Stimulated activated CD4-positive, alpha-beta T cell treated with anti-CD3 and anti-CD28 coated beads, Interleukin-12 subunit alpha, Interleukin-12 subunit beta, amount 100 ng/mL, for 24 hours (primary cell): ENCODE results near the gene KITLG.
"Not testable (repeated sequence)": the region's sequence is repeated elsewhere in the genome, so short reads cannot be mapped to it uniquely, and the experiment has no call there.

Experiments
- DNase-seq, 2 experiments: peaks; one replicate each; pipeline ENCODE4 v3.0.0-alpha.2; 2020; ENCODE audit warnings: low read depth in 2 of 2

KITLG gene

GRCh38 chr12:88544991-88545980, 35.0 kb downstream of the KITLG start:
- DNase-seq = no peak

- no peak for DNase-seq
These were observed 40.4 kb downstream of the KITLG start for GRCh38 chr12:88539893-88540292.

DNA sequence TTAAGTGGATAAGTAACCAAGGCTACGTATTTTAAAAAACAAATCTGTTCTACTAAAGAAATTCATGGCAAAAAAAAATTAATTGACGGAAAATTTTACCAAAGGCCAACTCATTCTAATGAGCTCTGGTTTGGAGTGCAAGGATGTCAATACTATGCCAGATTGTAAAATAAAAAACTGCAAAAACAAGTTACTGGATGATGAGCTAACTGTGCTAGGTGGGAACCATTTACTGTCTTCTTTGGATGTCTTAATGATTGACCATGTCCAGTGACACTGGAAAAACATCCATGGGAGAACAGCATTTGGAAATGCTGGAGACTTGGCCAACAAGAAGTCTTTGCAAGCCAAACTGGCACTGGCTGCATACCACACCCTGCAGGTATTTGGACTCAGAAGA, 41.6 kb downstream of the KITLG start:
- no peak for DNase-seq

DNA sequence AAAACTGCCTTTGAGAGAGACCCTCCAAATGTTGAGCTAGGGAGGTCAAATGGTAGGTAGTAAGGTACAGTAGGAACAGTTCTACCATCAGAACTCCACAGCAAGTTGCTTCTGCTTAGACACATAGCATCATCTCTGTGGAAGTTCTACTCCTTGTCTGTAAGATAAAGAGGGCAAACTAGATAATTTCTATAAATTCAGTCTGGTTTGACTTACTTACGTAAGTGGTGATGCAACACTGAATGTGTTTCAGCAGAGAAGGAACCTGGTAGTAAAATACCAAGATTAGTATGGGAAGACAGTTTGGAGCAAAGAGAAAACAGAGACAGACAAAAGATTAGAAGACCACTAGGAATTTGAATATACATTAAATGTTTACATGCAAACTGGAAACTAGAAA, 42.0 kb downstream of the KITLG start:
- no peak for DNase-seq

GRCh38 chr12:88530868-88531267, 49.4 kb downstream of the KITLG start:
- no peak for DNase-seq

DNA sequence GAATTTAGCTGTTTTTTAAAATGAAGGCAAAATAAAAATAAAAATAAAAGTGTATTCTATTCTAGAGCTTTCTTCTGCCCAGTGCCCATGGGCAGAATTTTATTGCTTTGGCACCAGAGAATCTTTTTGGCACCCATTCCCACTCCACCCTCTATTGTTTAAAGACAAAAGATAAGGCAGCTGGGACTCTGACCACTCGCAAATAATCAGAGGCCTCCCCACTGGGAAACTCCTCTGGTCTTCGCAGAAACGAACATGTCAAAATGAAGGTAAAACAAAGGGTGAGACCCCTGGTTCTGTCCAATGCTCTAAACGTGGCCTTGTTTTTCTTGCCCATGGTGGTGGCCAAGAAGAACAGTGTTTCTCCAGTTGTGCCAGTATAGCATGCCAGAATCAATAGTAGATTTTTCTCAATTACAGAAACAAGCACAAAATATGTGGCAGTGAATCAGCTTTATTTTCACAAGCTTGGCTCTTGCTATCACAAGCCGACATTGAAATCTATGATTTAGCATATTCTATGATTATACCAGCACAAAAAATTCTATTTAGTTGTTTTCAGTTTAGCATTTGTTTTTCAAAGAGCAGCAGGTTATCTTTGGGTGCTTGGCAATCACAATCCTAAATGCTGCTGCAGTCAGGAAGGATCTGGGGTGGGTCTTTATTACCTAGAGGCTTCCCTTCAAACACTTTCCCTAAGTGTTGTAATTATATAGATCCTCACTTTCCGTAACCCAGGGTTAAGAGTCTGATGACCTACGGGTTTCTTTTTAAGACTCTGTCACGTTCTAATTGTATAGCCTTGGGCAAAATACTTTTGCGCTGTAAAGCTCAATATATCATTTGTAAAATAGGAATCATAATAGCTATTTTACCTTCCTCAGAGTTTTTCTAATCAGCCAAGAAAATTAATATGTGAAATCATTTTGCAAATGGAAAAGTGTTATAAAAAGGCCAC, 50.5 kb downstream of the KITLG start:
- no peak for DNase-seq

DNA sequence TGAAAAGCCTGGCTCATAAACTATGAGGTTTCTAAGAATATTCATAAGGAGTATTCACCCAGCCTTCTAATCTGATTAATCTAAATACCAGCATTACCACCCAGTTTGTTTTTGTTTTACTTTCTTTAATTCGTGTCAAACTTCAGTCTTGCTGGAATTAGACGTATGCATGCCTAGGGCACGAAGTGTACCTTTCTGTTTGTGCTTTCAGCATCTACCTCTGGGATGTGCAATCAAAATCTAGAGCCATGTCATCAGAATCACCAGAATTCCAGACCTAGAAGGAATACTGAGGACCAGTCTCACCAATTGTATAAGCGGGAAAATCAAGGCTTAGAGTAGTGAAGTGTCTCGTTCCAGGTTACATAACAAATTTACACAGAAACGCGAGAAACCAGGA, 57.3 kb downstream of the KITLG start:
- DNase-seq = no peak

DNA sequence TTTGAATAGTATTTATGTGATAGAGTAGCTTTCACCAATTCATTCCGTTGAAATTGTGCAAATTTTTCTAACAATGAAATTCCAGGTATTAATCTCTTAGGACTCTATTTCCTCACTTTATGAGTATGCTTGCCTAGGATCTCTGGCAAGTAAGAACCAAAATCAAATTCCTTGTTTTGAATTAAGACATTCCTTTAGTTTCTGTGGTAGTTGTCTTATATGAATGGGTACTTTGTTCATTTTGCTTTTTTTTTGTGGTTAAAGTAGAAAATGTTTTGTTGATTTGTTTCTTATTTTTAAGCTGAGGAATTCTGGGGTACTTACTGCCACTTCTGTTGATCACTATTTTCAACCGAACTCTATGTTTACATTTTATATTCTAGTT, 59.8 kb downstream of the KITLG start:
- no peak for DNase-seq

DNA sequence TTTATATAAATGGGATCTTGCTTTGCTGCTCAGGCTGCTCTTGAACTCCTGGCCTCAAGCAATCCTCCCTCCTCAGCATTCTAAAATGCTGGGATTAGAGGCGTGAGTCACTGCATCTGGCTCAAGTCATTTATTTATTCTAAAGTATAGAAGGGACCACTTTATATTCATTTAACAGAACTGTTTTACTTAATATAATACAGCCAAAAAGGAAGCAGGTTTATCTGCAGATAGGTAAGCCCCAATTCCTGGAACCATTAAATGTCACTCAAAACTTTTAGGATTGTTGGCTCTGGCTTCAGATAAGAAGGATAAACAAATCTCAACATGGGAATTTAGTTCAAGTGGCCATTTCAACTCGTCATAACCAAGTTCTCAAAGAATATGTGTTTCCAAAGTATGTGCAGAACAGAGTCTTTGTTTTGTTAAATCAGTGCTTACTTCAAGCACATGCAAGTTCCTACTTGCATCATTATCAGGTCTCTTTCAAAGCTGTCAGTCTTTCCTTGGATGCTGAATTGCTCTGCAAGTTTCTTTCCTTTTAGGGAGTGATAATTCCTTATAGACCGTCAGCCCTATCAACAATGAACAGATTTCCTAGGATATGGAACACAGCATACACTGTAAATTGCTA, 60.4 kb downstream of the KITLG start:
- no peak for DNase-seq

- no peak for DNase-seq
These were observed 61.3 kb downstream of the KITLG start for GRCh38 chr12:88518863-88519403.

DNA sequence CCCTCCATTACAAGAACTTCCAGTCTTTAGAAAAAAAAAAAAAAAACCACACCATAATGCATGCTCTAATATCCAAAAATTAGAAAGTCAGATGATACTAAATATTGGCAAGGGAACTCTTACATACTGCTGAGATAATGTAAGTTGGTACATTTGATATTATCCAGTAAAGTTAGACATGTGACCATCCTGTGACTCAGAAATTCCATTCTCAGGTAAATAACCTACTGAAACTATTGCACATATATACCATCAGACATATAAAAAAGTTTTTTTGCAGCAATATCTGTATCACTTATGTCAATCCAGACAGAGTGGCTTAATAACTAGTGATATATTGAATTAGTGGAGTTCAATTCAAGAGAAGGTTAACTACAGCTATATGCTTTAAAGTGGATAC, 63.5 kb downstream of the KITLG start:
- DNase-seq = no peak

GRCh38 chr12:88510843-88511242, 69.4 kb downstream of the KITLG start:
- DNase-seq = no peak

DNA sequence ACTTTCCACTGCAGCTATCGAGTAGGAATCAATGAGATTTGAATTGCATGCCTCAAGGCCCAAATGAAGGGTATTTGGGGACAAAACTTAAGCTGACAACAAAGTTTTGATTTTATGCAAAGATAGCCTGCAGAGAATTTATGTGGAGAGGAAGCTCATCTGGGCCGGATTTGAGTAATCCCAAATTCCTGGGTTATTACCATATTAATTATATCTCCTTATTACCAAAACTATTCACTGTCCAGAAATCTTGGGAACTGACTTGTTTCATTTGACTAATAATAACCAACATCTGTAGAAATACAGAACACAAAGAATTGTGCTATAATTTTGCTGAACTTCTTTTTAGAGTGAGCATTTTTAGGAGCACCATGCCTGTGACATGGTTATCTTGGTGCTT, 70.4 kb downstream of the KITLG start:
- DNase-seq = no peak

DNA sequence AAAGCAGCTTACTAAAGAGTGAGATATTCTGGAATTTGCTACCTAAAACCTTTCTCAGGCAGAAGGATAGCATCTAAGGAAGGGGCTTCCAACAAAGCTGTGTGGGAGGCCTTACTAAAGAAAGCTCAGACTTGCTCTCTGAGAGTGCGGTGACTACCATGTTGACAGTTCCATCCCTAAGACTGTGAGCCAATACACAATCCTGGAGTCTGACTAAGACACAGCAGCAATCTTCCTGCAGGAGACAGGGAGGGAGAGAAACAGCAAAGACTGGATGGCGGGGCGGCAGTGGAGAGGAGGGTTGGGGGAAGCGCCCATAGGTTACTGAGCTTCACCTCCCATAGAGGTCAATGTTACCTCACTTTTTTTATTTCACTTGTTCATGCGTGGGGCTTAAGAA, 70.9 kb downstream of the KITLG start:
- no peak for DNase-seq

DNA sequence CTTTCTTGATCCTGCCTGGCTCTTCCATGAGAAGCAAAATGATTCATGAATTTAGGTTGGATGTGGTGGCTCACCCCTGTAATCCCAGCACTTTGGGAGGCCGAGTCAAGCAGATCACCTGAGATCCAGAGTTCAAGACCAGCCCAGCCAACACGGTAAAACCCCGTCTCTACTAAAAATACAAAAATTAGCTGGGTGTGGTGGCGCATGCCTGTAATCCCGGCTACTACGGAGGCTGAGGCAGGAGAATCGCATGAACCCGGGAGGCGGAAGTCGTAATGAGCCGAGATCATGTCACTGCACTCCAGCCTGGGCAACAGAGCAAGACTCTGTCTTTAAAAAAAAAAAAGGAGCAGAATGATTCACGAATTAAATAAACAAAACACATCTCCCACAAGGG, 72.4 kb downstream of the KITLG start:
- not testable (repeated sequence) for DNase-seq

- DNase-seq = no peak
These were observed 73.0 kb downstream of the KITLG start for GRCh38 chr12:88507270-88507669.

DNA sequence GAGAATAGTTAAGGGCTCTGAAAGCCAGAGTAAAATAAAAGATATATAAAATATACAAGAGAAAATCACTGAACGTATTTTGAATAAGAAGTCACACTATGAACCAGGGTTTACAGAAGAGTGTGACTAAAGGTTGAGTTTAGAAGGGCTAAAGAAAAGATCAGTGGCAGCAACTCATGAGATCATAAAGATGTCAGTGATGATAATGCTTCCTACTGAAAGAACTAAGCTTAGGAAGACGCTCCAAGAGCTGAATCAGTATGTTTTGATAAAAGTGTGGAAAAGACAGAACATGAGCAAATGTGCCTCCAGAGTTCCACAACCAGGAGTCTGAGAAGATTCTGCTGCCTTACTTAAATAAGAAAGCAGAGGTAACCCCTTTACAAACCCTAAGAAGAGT, 74.6 kb downstream of the KITLG start:
- DNase-seq = no peak

DNA sequence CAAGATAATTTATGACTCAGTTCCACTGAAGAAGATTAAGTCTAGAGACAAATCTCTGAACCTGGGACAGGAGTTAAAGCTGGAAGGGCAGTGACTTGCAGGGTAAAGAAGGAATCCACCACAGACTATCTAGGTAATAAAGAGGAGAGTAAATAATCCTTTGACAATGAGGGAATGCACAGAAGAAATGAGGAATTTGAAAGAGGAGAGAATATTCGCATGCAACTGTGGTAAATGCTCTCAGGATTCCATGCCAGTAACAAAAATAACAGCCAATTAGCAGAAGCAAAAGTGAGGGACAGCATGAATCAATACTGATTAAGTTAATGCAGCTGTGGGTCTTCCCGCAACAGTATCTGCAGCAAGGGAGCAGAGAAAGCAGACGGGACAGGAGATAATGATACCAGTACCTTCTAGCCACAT, 77.0 kb downstream of the KITLG start:
- DNase-seq = no peak

DNA sequence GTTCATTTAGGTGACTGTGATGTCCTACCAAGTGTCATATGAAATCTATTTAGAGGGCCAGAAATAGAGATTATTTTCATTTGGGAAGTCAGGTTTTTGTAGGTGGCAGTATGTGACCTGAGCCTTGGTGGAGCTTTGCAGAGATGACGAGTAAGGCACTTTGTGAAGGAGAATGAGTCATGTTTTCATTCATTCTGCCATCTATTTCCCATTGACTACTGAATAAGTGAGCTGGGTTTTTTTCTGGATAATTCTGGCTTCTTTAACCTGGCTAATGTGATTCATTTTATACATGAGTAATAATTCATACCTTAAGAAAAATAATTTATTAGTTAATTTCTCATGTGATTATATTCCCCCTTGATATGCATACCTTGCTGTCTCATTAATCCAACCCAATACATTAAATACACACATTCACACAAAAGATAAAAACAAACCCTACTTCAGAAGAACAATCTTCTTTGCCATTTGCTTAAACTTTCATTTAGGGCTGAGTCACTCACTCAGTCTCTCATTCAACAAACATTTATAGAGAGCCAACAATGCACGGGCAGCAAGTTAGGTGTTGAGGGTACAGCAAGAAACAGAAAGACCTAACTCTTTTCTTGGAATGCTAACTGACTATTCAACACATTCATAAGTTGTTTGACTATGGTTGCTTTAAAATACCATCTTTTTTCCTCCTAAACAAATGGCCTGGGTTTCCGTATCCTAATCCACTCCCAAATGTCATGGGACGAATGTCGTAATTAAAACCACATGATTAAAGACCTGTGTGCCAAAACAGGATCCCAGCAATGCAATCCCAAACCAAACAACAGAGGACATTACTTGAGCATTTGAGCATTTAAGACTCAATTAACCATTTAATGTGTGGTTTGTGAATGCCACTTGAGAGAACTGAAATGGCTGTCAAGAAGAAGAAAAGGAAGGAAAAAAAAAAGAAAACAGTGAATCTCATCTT, 78.0 kb downstream of the KITLG start:
- no peak for DNase-seq

DNA sequence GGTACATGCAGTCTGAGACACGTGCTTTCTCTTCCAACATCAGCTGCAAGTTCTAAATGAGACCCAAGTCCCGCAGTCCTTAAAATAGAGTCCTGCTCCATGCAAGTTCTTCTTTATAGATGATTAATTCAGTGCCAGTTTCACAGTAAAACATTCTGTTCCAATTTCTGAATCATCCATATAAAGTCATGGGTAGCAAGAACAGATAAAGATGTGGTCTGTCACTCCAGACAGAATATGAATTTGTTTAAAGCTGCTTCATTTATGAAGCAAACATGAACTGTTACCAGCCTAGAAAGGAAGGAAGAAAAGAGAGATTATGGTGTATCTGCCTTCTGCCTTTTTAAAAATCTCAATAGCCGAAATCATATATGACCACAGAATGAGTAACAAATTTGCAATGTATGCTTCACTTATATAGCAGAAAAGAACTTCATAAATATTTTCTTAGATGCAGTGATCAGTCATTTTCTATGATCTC, 83.3 kb downstream of the KITLG start:
- no peak for DNase-seq
